Testis (tissue), 3 donors: ENCODE measurements around the gene NDRG4. TPM values are rescaled to one million over a fixed set of nuclear protein-coding genes. Genes with fewer than 3 reads are reported as not detected.

ENCODE experiments used
- DNase-seq: peaks from one replicate; pipeline ENCODE4 v3.0.0-alpha.2; 2019
- H3K27ac ChIP-seq, 2 donors: fragments of 200-600 bp; sonication (generic); one replicate each; pipeline ENCODE4 v1.5.1; 2019
- H3K27me3 ChIP-seq: fragments of 200-600 bp; sonication (generic); one replicate; pipeline ENCODE4 v1.5.1; 2019
- H3K36me3 ChIP-seq: fragments of 200-600 bp; sonication (generic); one replicate; pipeline ENCODE4 v1.5.1; 2017; ENCODE audit warnings: low read depth; ENCODE audit errors: missing control alignments
- H3K4me1 ChIP-seq: fragments of 200-600 bp; sonication (generic); one replicate; pipeline ENCODE4 v1.5.1; 2019
- H3K4me3 ChIP-seq, 2 donors: fragments of 200-600 bp; sonication (generic); one replicate each; pipeline ENCODE4 v1.5.1; 2017 to 2019
- H3K9me3 ChIP-seq: fragments of 200-600 bp; sonication (generic); one replicate; pipeline ENCODE4 v1.5.1; 2017
- CTCF ChIP-seq, 3 experiments: fragments of 450-650 bp in 2 of 3; fragments of 200-600 bp in 1 of 3; sonication (generic) in 1 of 3; IDR thresholded peaks; one replicate each; pipeline ENCODE4 v1.5.1; 2016 to 2019; ENCODE audit warnings: antibody characterized with exemption in 3 of 3, mild to moderate bottlenecking in 2 of 3, moderate library complexity in 1 of 3
- POLR2A ChIP-seq: fragments of 450-650 bp; IDR thresholded peaks from one replicate; pipeline ENCODE4 v1.6.1; 2017; ENCODE audit warnings: antibody characterized with exemption, mild to moderate bottlenecking, moderate library complexity
- WGBS, 2 donors: methylation state at CpG; one replicate each; pipeline ENCODE4 v1.1.5; 2018; 5-methylcytosine and 5-hydroxymethylcytosine counted together
- intact Hi-C: fragments of 100-400 bp; cut with DNase I; formaldehyde crosslinking; loops from one replicate; pipeline ENCODE4 v1.15.1; 2023; ENCODE audit warnings: low total_unique reads
- polyA plus RNA-seq: library from polyadenylated mRNA; stranded (reverse); fragments of 350-450 nt; fragmentation: Illumina TruSeq; extraction: RNeasy Lipid Tissue Mini Kit (QIAGEN cat#74804); gene quantifications from one replicate; pipeline ENCODE4 v1.2.3, GENCODE V29; 2014; ENCODE audit warnings: low read depth, low replicate concordance; ENCODE audit not compliant: insufficient read depth
- total RNA-seq, 2 donors: library from RNA; depleted of rRNA; stranded (reverse); fragments of >200 nt; gene quantifications; one replicate each; pipeline ENCODE4 v1.2.3, GENCODE V29; 2016

Gene NDRG4
- total and polyA plus RNA-seq, 3 donors from 2014 or later, result 142 to 444 (median 375) TPM

- intact Hi-C loops, result loop anchor here (10.0 kb wide), 1 partner anchor 115 kb away; no protein-coding TSS in a partner anchor
- no peaks in the 10 kb centered on the region for H3K4me1 ChIP-seq
- H3K9me3 ChIP-seq, result no peaks in the 10 kb centered on the region
- no peak overlapping the region for H3K4me3 ChIP-seq
- TF ChIP-seq POLR2A (no peak), CTCF (IDR thresholded peaks at IDR 0.05) (no peak)
- DNase-seq, result no peak
- no peaks in the 10 kb centered on the region for H3K36me3 ChIP-seq
- H3K27ac ChIP-seq, result no peak overlapping the region
- H3K27me3 ChIP-seq, result no peaks in the 10 kb centered on the region
Measured at GRCh38 chr16:58519707-58520106, 19.8 kb downstream of the NDRG4 start.

- Histone ChIP-seq H3K27me3 (no peaks in the 10 kb centered on the region), H3K27ac (no peak overlapping the region), H3K4me3 (no peak overlapping the region), H3K9me3 (no peaks in the 10 kb centered on the region), H3K4me1 (peaks cover 4% of the 10 kb centered on the region), H3K36me3 (no peaks in the 10 kb centered on the region)
- TF ChIP-seq CTCF (IDR thresholded peaks at IDR 0.05) (no peak), POLR2A (no peak)
- no peak for DNase-seq
- intact Hi-C loops, result no loop called here
- 88 to 92% methylated on average over 5 of the region's 5 CpGs for WGBS, 2 donors
Measured at GRCh38 chr16:58530179-58530578, 30.2 kb downstream of the NDRG4 start.

- H3K27me3 ChIP-seq, result no peaks in the 10 kb centered on the region
- 78 to 80% methylated on average over 3 of the region's 3 CpGs for WGBS, 2 donors
- no peaks in the 10 kb centered on the region for H3K9me3 ChIP-seq
- intact Hi-C loops, result no loop called here
- H3K4me3 ChIP-seq, result no peak overlapping the region
- H3K36me3 ChIP-seq, result no peaks in the 10 kb centered on the region
- DNase-seq, result no peak
- TF ChIP-seq CTCF (IDR thresholded peaks at IDR 0.05) (no peak), POLR2A (no peak)
- no peak overlapping the region for H3K27ac ChIP-seq
- H3K4me1 ChIP-seq, result peaks cover 10% of the 10 kb centered on the region
Measured at GRCh38 chr16:58532414-58532813, 32.5 kb downstream of the NDRG4 start.

- peaks cover 10% of the 10 kb centered on the region for H3K4me1 ChIP-seq
- no peak for TF ChIP-seq POLR2A
- TF ChIP-seq CTCF (IDR thresholded peaks at IDR 0.05), result no peak
- no peak overlapping the region for H3K4me3 ChIP-seq
- no peaks in the 10 kb centered on the region for H3K36me3 ChIP-seq
- H3K27me3 ChIP-seq, result no peaks in the 10 kb centered on the region
- no peaks in the 10 kb centered on the region for H3K9me3 ChIP-seq
- H3K27ac ChIP-seq, result peak overlapping the region in 1 of 2 donors; percentile 36
- WGBS, 2 donors, result 83 to 87% methylated on average over 14 of the region's 14 CpGs
- intact Hi-C loops, result no loop called here
- DNase-seq, result no peak
Measured at GRCh38 chr16:58533751-58534470, 34.0 kb downstream of the NDRG4 start.

- 46 to 68% methylated on average over 3 of the region's 3 CpGs for WGBS, 2 donors
- intact Hi-C loops, result no loop called here
- H3K36me3 ChIP-seq, result no peaks in the 10 kb centered on the region
- peak overlapping the region; percentile 11 to 44 for H3K27ac ChIP-seq
- H3K27me3 ChIP-seq, result no peaks in the 10 kb centered on the region
- peak; percentile 67 for DNase-seq
- H3K9me3 ChIP-seq, result no peaks in the 10 kb centered on the region
- no peak overlapping the region for H3K4me3 ChIP-seq
- no peak for TF ChIP-seq POLR2A
- no peak for TF ChIP-seq CTCF (IDR thresholded peaks at IDR 0.05)
- H3K4me1 ChIP-seq, result peaks cover 10% of the 10 kb centered on the region
Measured at GRCh38 chr16:58535100-58535499, 35.2 kb downstream of the NDRG4 start.
